Osteocyte (in vitro differentiated cells): Measurements from ENCODE around the gene B3GALNT2. TPM values are rescaled to one million over a fixed set of nuclear protein-coding genes. Genes with fewer than 3 reads are reported as not detected.

Experiments used
- DNase-seq: peaks from one replicate; pipeline ENCODE4 v3.0.0; 2021; ENCODE audit warnings: mixed read lengths; ENCODE audit not compliant: unreplicated experiment; ENCODE audit errors: extremely low spot score
- H3K27ac Mint-ChIP-seq: one replicate; pipeline ENCODE4 v1.8.0; 2021; ENCODE audit warnings: mild to moderate bottlenecking, mixed read lengths; ENCODE audit not compliant: unreplicated experiment
- H3K27me3 Mint-ChIP-seq: one replicate; pipeline ENCODE4 v1.8.0; 2021; ENCODE audit warnings: mixed read lengths; ENCODE audit not compliant: unreplicated experiment
- H3K36me3 Mint-ChIP-seq: one replicate; pipeline ENCODE4 v1.8.0; 2021; ENCODE audit warnings: mixed read lengths; ENCODE audit not compliant: unreplicated experiment
- H3K4me1 Mint-ChIP-seq: one replicate; pipeline ENCODE4 v1.8.0; 2021; ENCODE audit warnings: mixed read lengths; ENCODE audit not compliant: unreplicated experiment
- H3K4me3 Mint-ChIP-seq: one replicate; pipeline ENCODE4 v1.8.0; 2021; ENCODE audit warnings: mild to moderate bottlenecking, moderate library complexity, mixed read lengths; ENCODE audit not compliant: unreplicated experiment
- H3K9me3 Mint-ChIP-seq: one replicate; pipeline ENCODE4 v1.8.0; 2021; ENCODE audit warnings: mixed read lengths; ENCODE audit not compliant: unreplicated experiment
- total RNA-seq: library from RNA; stranded (reverse); gene quantifications from 2 replicates; pipeline ENCODE4 v1.2.1, GENCODE V29; 2021
- TF ChIP-seq, protein P1 (sequence below): fragments of 200-600 bp; sonication (generic); IDR thresholded peaks from 2 replicates; pipeline ENCODE4 v1.5.0; 2021; ENCODE audit warnings: antibody characterized with exemption, mild to moderate bottlenecking, moderate library complexity

Gene B3GALNT2
- total RNA-seq, 1 donor from 2014 or later, result 31.3 TPM

GRCh38 chr1:235408503-235408960, 95.7 kb downstream of the B3GALNT2 start:
- H3K36me3 Mint-ChIP-seq, result no peaks in the 10 kb centered on the region
- H3K4me3 Mint-ChIP-seq, result no peak overlapping the region
- TF ChIP-seq, protein P1, sequence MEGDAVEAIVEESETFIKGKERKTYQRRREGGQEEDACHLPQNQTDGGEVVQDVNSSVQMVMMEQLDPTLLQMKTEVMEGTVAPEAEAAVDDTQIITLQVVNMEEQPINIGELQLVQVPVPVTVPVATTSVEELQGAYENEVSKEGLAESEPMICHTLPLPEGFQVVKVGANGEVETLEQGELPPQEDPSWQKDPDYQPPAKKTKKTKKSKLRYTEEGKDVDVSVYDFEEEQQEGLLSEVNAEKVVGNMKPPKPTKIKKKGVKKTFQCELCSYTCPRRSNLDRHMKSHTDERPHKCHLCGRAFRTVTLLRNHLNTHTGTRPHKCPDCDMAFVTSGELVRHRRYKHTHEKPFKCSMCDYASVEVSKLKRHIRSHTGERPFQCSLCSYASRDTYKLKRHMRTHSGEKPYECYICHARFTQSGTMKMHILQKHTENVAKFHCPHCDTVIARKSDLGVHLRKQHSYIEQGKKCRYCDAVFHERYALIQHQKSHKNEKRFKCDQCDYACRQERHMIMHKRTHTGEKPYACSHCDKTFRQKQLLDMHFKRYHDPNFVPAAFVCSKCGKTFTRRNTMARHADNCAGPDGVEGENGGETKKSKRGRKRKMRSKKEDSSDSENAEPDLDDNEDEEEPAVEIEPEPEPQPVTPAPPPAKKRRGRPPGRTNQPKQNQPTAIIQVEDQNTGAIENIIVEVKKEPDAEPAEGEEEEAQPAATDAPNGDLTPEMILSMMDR, result no peak
- H3K27me3 Mint-ChIP-seq, result no peaks in the 10 kb centered on the region
- peaks cover 10% of the 10 kb centered on the region for H3K4me1 Mint-ChIP-seq
- DNase-seq, result no peak
- H3K9me3 Mint-ChIP-seq, result no peaks in the 10 kb centered on the region
- no peak overlapping the region for H3K27ac Mint-ChIP-seq

DNA sequence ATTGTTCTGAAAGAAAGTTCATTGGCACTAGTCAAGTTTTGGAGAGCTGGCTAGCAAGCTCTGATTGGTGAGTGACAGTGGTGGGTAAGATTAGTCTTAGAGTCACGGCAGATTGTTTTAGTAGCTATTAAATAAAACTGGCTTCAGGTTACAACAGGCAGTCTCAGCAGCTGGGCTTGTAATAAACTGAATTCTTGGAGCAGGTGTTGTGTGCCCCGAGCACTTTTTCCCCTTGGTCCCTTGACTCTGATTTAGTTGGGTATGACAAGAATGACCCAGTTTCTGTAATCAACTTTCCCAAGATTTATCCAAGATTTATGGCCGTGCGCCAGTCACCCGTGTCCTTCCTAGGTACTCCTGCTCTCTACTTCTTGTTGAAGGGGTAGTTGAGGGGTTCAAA, 96.8 kb downstream of the B3GALNT2 start:
- peaks cover 12% of the 10 kb centered on the region for H3K4me1 Mint-ChIP-seq
- no peak for DNase-seq
- H3K27me3 Mint-ChIP-seq, result no peaks in the 10 kb centered on the region
- no peak overlapping the region for H3K27ac Mint-ChIP-seq
- H3K4me3 Mint-ChIP-seq, result no peak overlapping the region
- peaks cover under 1% of the 10 kb centered on the region for H3K36me3 Mint-ChIP-seq
- H3K9me3 Mint-ChIP-seq, result no peaks in the 10 kb centered on the region
- TF ChIP-seq, protein P1, result no peak

GRCh38 chr1:235404190-235404589, 100.1 kb downstream of the B3GALNT2 start:
- Mint-ChIP-seq H3K27me3 (no peaks in the 10 kb centered on the region), H3K9me3 (no peaks in the 10 kb centered on the region), H3K36me3 (peaks cover 3% of the 10 kb centered on the region), H3K27ac (peak overlapping the region; percentile 40), H3K4me1 (peaks cover 14% of the 10 kb centered on the region), H3K4me3 (no peak overlapping the region)
- TF ChIP-seq, protein P1, result no peak
- no peak for DNase-seq

DNA sequence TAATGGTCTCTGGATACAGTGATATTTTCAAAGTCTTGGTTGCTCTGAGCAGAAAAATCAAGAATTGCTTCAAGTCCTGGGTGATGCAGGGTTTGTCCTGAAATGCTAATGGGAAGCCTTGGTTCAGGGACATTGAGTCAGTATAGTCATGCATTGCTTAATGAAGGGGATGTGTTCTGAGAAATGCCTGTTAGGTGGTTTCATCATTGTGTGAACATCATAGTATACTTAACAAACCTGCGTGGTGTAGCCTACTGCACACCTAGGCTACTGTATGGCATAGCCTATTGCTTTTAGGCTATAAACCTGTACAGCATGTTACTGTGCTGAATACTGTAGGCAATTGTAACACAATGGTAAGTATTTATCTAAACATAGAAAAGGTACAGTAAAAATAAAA, 100.7 kb downstream of the B3GALNT2 start:
- H3K4me1 Mint-ChIP-seq, result peaks cover 15% of the 10 kb centered on the region
- peaks cover 3% of the 10 kb centered on the region for H3K36me3 Mint-ChIP-seq
- H3K4me3 Mint-ChIP-seq, result no peak overlapping the region
- no peaks in the 10 kb centered on the region for H3K27me3 Mint-ChIP-seq
- H3K9me3 Mint-ChIP-seq, result no peaks in the 10 kb centered on the region
- TF ChIP-seq, protein P1, result no peak
- no peak overlapping the region for H3K27ac Mint-ChIP-seq
- DNase-seq, result no peak

DNA sequence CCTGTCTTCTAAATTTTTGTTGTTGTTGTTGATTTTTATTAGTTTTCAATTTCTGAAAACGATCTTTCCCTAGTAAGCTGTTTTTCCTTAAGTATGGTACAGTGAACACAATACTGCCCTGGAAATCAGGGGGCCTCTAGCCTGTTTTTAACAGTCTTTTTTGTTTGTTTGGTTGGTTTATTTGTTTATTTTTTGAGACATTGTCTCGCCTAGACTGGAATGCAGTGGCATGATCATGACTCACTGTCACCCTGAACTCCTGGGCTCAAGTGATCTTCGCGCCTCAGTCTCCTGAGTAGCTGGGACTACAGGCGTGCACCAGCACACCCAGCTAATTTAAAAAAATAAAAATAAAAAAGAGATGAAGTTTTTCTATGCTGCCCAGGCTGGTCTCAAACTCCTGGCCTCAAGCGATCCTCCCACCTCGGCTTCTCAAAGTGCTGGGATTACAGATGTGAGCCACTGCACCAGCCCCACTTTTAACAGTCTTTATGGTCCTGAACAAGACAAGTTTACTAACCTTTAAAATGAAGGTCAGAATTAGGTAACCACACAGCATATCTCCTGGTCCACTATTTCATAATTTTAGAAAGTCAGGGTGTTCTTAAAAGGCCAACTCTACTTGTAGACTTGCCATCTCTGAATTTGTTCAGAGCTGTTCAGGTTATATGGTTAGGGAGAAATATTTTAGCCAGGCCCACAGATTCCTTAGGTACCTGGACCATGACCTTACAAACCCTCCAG, 101.6 kb downstream of the B3GALNT2 start:
- no peaks in the 10 kb centered on the region for H3K9me3 Mint-ChIP-seq
- H3K27ac Mint-ChIP-seq, result no peak overlapping the region

More for the DNA sequence above, 101.6 kb downstream of the B3GALNT2 start:
- TF ChIP-seq, protein P1, result no peak
- peaks cover 19% of the 10 kb centered on the region for H3K4me1 Mint-ChIP-seq
- H3K36me3 Mint-ChIP-seq, result peaks cover 3% of the 10 kb centered on the region
- H3K27me3 Mint-ChIP-seq, result no peaks in the 10 kb centered on the region
- no peak overlapping the region for H3K4me3 Mint-ChIP-seq
- no peak for DNase-seq
